ENCODE results near the gene FCF1. TPM values are rescaled to one million over a fixed set of nuclear protein-coding genes. Genes with fewer than 3 reads are reported as not detected.

The FCF1 gene
- total and polyA plus RNA-seq, 7 donors, result 11.0 to 57.4 (median 30.3) TPM

DNA sequence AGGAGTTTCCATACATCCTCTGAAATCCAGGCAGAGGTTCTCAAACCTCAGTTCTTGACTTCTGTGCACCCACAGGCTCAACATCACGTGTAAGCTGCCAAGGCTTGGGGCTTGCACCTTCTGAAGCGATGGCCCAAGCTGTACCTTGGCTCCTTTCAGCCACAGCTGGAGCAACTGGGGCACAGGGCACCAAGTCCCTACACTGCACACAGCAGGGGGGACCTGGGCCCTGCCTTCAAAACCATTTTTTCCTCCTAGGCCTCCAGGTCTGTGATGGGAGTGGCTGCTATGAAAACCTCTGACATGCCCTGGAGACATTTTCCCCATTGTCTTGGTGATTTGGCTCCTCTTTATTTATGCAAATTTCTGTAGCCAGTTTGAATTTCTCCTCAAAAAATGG lies 10.7 kb upstream of the FCF1 start:
- no peaks in the 10 kb centered on the region for H3K4me1 ChIP-seq
- H3K27me3 ChIP-seq (ENCODE audit: insufficient read depth in 3 of 3, low read length in 2 of 3), result no peaks in the 10 kb centered on the region
- intact Hi-C loops (cut with DNase I), result loop anchor here in 1 of 2 donors (5.0 kb wide), 1 partner anchor 35 kb away; no protein-coding TSS in a partner anchor
- ATAC-seq, result no peak
- no peak overlapping the region for H3K4me3 ChIP-seq
- no peak for DNase-seq
- no peaks in the 10 kb centered on the region for H3K9me3 ChIP-seq
- WGBS, 3 donors, result 96 to 100% (median 100%) methylated on average over 2 of the region's 2 CpGs
- TF ChIP-seq, protein P1, sequence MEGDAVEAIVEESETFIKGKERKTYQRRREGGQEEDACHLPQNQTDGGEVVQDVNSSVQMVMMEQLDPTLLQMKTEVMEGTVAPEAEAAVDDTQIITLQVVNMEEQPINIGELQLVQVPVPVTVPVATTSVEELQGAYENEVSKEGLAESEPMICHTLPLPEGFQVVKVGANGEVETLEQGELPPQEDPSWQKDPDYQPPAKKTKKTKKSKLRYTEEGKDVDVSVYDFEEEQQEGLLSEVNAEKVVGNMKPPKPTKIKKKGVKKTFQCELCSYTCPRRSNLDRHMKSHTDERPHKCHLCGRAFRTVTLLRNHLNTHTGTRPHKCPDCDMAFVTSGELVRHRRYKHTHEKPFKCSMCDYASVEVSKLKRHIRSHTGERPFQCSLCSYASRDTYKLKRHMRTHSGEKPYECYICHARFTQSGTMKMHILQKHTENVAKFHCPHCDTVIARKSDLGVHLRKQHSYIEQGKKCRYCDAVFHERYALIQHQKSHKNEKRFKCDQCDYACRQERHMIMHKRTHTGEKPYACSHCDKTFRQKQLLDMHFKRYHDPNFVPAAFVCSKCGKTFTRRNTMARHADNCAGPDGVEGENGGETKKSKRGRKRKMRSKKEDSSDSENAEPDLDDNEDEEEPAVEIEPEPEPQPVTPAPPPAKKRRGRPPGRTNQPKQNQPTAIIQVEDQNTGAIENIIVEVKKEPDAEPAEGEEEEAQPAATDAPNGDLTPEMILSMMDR (IDR thresholded peaks at IDR 0.05), result no peak
- H3K36me3 ChIP-seq (ENCODE audit: insufficient read depth in 1 of 2, low read depth in 1 of 2), result peaks cover 0 to 5% of the 10 kb centered on the region in 2 donors
- H3K27ac ChIP-seq, result no peak overlapping the region

DNA sequence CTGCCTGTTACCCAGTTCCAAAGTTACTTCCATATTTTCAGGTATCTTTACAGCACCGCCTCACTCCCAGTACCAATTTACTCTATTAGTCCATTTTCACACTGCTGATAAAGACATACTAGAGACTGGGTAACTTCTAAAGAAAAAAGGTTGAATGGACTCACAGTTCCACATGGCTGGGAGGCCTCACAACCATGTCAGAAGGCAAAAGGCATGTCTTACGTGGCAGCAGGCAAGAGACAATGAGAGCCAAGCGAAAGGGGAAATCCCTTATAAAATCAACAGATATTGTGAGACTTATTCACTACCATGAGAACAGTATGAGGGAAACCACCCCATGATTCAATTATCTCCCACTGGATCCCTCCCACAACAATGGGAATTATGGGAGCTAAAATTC lies 9.9 kb upstream of the FCF1 start:
- Histone ChIP-seq H3K36me3 (ENCODE audit: insufficient read depth in 1 of 2, low read depth in 1 of 2) (no peaks in the 10 kb centered on the region), H3K27ac (no peak overlapping the region), H3K9me3 (no peaks in the 10 kb centered on the region), H3K27me3 (ENCODE audit: insufficient read depth in 3 of 3, low read length in 2 of 3) (no peaks in the 10 kb centered on the region), H3K4me3 (no peak overlapping the region), H3K4me1 (no peaks in the 10 kb centered on the region)
- DNase-seq (no peak), ATAC-seq (no peak)
- 89 to 94% (median 93%) methylated on average over 3 of the region's 3 CpGs for WGBS, 3 donors
- TF ChIP-seq, protein P1 (IDR thresholded peaks at IDR 0.05), result no peak
- intact Hi-C loops (cut with DNase I), result loop anchor here in 1 of 2 donors (5.0 kb wide), 1 partner anchor 36 kb away; no protein-coding TSS in a partner anchor

DNA sequence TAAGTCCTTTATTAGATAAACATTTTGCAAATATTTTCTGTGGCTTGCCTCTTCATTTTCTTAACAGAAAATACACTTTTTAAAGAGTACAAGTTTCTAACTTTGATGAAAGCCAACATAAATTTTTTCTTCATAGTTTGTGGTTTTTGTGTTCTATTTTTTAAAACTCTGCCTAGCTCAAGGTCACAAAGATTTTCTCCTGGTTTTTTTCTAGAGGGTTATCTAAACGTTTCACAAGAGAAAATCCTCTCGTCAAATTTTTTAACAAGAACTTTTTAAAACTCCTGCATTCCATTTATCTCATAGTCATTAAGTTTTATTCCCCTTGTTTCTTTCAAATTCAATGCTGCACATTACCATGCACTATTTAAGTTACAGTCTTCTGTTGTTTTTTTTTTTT lies 8.3 kb upstream of the FCF1 start:
- TF ChIP-seq, protein P1 (IDR thresholded peaks at IDR 0.05), result no peak
- intact Hi-C loops (cut with DNase I), result loop anchor here in 1 of 2 donors (5.0 kb wide), 1 partner anchor 37 kb away; no protein-coding TSS in a partner anchor
- Histone ChIP-seq H3K9me3 (no peaks in the 10 kb centered on the region), H3K4me3 (no peak overlapping the region), H3K27me3 (ENCODE audit: insufficient read depth in 3 of 3, low read length in 2 of 3) (no peaks in the 10 kb centered on the region), H3K4me1 (peaks cover 9% of the 10 kb centered on the region), H3K27ac (no peak overlapping the region), H3K36me3 (ENCODE audit: insufficient read depth in 1 of 2, low read depth in 1 of 2) (no peaks in the 10 kb centered on the region)
- WGBS, 3 donors, result 58 to 74% (median 70%) methylated on average over 2 of the region's 2 CpGs
- ATAC-seq, result no peak
- DNase-seq, result no peak

DNA sequence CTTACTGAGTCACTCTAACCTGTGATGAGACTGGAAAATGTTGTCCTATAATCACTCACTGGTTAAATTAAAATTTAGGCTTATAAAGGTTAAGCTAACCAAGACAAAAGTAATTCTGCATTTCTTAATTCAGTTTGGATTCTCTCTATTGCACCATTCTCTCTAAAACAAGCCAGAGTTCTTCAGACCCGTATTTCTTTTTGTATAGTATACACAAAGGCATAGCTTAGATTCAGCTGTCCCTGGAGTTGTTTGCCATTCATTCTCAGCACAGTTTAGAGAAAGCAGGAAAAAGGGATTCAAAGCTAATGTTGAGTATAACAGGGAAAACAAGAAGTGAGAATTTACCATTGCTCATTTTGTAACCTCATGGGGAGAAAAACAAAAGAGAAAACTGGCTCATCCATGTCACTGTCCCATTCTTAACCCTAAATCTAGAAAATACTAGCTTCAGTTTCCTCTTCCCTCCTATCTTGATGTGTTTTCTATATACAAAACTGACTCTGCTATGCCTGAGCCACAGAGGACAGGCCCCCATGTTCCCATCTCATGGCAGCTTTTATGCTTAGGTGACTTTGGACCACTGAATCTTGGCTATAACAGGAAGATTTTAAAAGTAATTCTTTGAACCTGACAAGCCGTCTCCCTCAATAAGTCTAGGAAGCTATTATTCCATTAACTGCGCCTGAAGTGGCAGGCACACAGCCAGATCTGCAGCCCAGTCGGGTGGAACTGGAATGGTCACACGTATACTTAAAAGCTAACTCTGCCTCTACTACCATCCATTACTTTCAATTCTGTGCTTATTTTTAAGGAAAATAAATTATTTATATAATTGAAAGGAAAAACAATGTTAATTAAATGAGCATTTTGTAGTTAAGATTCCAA lies 7.1 kb upstream of the FCF1 start:
- Histone ChIP-seq H3K4me3 (no peak overlapping the region), H3K27ac (no peak overlapping the region), H3K27me3 (ENCODE audit: insufficient read depth in 3 of 3, low read length in 2 of 3) (no peaks in the 10 kb centered on the region), H3K9me3 (no peaks in the 10 kb centered on the region), H3K4me1 (peaks cover 21% of the 10 kb centered on the region), H3K36me3 (ENCODE audit: insufficient read depth in 1 of 2, low read depth in 1 of 2) (no peaks in the 10 kb centered on the region)
- 64 to 78% (median 76%) methylated on average over 5 of the region's 5 CpGs for whole genome bisulfite sequencing, 3 donors
- ATAC-seq (no peak), DNase-seq (no peak)
- TF ChIP-seq, protein P1 (IDR thresholded peaks at IDR 0.05), result no peak
- intact Hi-C loops (cut with DNase I), result no loop called here
